Activated T-cell treated with anti-CD3 and anti-CD28 coated beads, Interleukin-2, amount 50 U/mL, for 72 hours (primary cell): ENCODE data around the gene C11orf71. TPM values are rescaled to one million over a fixed set of nuclear protein-coding genes. Genes with fewer than 3 reads are reported as not detected.
A peak's percentile ranks its signal among the peaks of the same experiment; 100 is the strongest.

Source experiments
- ATAC-seq, 2 donors: fragments of 150-1000 bp; cut with Tn5 transposase; replicated peaks in 1 of 2; 2 replicates each; pipeline ENCODE4 v1.10.0; 2021; ENCODE audit warnings: moderate library complexity in 2 of 2, mild to moderate bottlenecking in 1 of 2
- DNase-seq, 2 donors: peaks; one replicate each; pipeline ENCODE4 v3.0.0; 2021 to 2022; ENCODE audit warnings: mixed read lengths in 1 of 2
- H3K27ac Mint-ChIP-seq: one replicate; pipeline ENCODE4 v1.8.0; 2022; ENCODE audit warnings: mild to moderate bottlenecking, moderate library complexity, mixed read lengths
- H3K27me3 Mint-ChIP-seq: one replicate; pipeline ENCODE4 v1.8.0; 2022; ENCODE audit warnings: low read depth, mixed read lengths
- H3K36me3 Mint-ChIP-seq, 2 donors: one replicate each; pipeline ENCODE4 v1.8.0; 2022; ENCODE audit warnings: mixed read lengths in 2 of 2, mild to moderate bottlenecking in 1 of 2; ENCODE audit not compliant: insufficient read depth in 2 of 2
- H3K4me1 Mint-ChIP-seq: one replicate; pipeline ENCODE4 v1.8.0; 2022; ENCODE audit warnings: low read depth, mixed read lengths
- H3K4me3 Mint-ChIP-seq, 2 donors: one replicate each; pipeline ENCODE4 v1.8.0; 2022; ENCODE audit warnings: mild to moderate bottlenecking in 2 of 2, mixed read lengths in 2 of 2, moderate library complexity in 2 of 2
- H3K9me3 Mint-ChIP-seq, 2 donors: one replicate each; pipeline ENCODE4 v1.8.0; 2022; ENCODE audit warnings: mixed read lengths in 2 of 2
- total RNA-seq, 2 donors: library from RNA; stranded (reverse); gene quantifications; one replicate each; pipeline ENCODE4 v1.2.3, GENCODE V29; 2022

C11orf71 gene
- 1 to 10 TPM; 5.9 to 7.1 TPM for total RNA-seq

GRCh38 chr11:114400216-114400914 is at the start of gene C11orf71, which contains the start of gene RBM7:
TSS of gene C11orf71 (minus strand) at chr11:114400511. CDS start at chr11:114400331, 180 bp downstream.
TSS of gene RBM7 (plus strand) at chr11:114400666. CDS start at chr11:114400672, 6 bp downstream.
- peak within 1 kb of the TSS; percentile 91 to 99 for H3K4me3 Mint-ChIP-seq
- ATAC-seq (peak; percentile 95 to 96), DNase-seq (peak; percentile 97 to 98)
- H3K27me3 Mint-ChIP-seq, result no peaks in the 10 kb centered on the region
- peaks cover 59% of the 10 kb centered on the region for H3K4me1 Mint-ChIP-seq
- H3K36me3 Mint-ChIP-seq, result peaks cover 17 to 25% of the 10 kb centered on the region in 2 donors
- H3K9me3 Mint-ChIP-seq, result no peaks in the 10 kb centered on the region
- peak within 1 kb of the TSS; percentile 99 for H3K27ac Mint-ChIP-seq

- no peak for ATAC-seq
- no peaks in the 10 kb centered on the region for H3K9me3 Mint-ChIP-seq
- peaks cover 9% of the 10 kb centered on the region for H3K4me1 Mint-ChIP-seq
- H3K4me3 Mint-ChIP-seq, result no peak overlapping the region
- DNase-seq, result no peak
- no peaks in the 10 kb centered on the region for H3K27me3 Mint-ChIP-seq
- H3K27ac Mint-ChIP-seq, result no peak overlapping the region
- peaks cover 8 to 14% of the 10 kb centered on the region in 2 donors for H3K36me3 Mint-ChIP-seq
These were observed 49.5 kb upstream of the C11orf71 start for GRCh38 chr11:114449845-114450244.

DNA sequence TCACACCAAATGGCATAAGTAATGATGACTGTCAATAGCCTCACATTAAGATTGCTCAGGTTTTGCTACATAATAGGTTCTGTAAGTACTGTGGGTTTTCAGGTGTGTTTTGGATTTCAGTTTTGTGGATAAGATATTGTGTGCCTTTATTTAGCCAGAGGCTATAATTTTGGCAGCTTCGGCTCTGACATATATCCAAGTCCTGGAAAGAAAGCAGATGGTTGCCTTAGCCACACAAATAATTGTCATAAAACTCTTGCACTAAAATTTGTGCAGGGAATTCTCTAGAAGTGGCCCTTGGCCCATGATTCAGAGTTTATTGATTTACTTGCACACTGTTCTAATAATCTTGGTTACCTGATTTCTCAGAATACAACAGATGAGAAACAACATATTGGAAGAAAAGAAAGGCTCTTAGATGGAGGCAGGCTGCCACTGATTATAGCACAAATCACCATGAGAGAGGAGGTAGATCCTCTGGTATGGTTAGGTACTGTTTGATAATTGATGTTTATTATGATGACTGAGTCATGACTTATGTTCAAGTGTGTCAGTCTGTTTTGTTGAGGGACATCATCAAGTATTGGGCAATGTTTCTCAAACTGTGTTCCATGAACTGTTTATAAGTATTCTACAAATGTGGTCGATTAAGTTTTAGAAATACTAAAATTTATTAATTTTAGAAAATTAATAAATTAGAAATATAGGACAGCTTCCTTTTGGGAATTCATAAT is 48.6 kb upstream of the C11orf71 start:
- Mint-ChIP-seq H3K4me1 (peaks cover 9% of the 10 kb centered on the region), H3K36me3 (peaks cover 8 to 14% of the 10 kb centered on the region in 2 donors), H3K27me3 (no peaks in the 10 kb centered on the region), H3K27ac (peak overlapping the region; percentile 67), H3K4me3 (no peak overlapping the region), H3K9me3 (no peaks in the 10 kb centered on the region)
- no peak for DNase-seq
- no peak for ATAC-seq

DNA sequence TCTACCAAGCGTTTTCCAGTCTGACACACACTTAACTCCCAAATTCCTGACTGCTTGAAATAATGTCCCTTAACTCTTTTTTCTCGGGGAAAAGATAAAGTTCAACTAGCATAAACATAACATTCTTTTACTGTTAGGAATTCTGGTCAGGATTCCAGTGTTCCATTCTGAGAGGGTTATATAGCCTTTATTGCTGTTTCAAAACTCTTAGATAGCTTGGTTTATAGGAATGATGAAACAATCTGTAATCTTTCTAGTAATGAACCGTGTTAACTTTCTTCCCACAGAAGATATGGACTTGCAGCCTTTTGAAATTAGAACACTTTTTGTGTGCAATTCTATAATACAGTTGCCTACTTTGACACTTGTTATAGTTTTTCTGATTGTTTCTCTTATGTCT is 47.6 kb upstream of the C11orf71 start:
- DNase-seq (no peak), ATAC-seq (no peak)
- Mint-ChIP-seq H3K27me3 (no peaks in the 10 kb centered on the region), H3K36me3 (peaks cover 8 to 14% of the 10 kb centered on the region in 2 donors), H3K4me3 (no peak overlapping the region), H3K27ac (peak overlapping the region; percentile 63), H3K9me3 (no peaks in the 10 kb centered on the region), H3K4me1 (peaks cover 9% of the 10 kb centered on the region)

DNA sequence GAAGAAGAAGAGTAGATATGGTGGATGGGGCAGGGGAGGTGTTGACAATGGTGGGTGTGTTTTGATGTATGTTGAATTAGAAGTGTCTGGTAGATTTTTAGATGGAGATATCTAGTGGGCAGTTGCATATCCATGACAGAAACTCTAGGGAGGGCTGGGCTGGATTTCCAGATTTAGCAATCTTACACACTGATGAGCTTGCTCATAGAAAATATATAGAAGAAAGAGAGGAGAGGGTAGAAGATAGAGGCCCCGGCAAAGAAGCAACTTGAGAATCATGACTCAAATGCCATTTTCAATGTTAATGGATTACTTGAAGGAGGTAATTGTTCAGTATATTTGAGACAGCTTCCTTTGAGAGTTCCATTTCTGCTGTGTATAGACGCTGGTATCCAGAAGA is 47.1 kb upstream of the C11orf71 start:
- no peak for ATAC-seq
- H3K27me3 Mint-ChIP-seq, result no peaks in the 10 kb centered on the region
- no peak overlapping the region for H3K4me3 Mint-ChIP-seq
- H3K9me3 Mint-ChIP-seq, result no peaks in the 10 kb centered on the region
- H3K4me1 Mint-ChIP-seq, result peaks cover 10% of the 10 kb centered on the region
- peaks cover 8 to 14% of the 10 kb centered on the region in 2 donors for H3K36me3 Mint-ChIP-seq
- peak overlapping the region; percentile 74 for H3K27ac Mint-ChIP-seq
- DNase-seq, result no peak

DNA sequence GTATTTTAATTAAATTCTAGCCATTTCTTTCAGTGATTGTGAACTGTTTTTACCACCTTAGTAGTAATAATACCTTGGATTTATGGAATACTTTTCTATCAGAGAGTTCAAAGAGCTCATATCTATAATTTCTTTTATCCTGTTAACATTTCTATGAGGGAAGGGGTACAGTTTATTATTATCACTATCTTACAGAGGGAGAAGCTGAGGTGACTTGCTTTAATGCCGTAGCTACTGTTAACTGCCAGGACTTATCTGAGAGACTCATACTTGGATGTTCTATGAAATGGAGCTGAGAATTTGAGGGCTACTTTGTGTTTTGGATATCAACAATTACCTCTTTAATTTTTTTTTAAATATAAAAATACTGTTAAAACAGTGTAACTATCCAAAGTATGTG is 42.2 kb upstream of the C11orf71 start:
- H3K4me1 Mint-ChIP-seq, result peaks cover 40% of the 10 kb centered on the region
- H3K36me3 Mint-ChIP-seq, result peaks cover 8 to 15% of the 10 kb centered on the region in 2 donors
- H3K27me3 Mint-ChIP-seq, result no peaks in the 10 kb centered on the region
- H3K27ac Mint-ChIP-seq, result no peak overlapping the region
- H3K9me3 Mint-ChIP-seq, result no peaks in the 10 kb centered on the region
- ATAC-seq, result no peak
- H3K4me3 Mint-ChIP-seq, result no peak overlapping the region
- DNase-seq, result no peak

- Mint-ChIP-seq H3K4me1 (peaks cover 40% of the 10 kb centered on the region), H3K36me3 (peaks cover 6 to 11% of the 10 kb centered on the region in 2 donors), H3K9me3 (no peaks in the 10 kb centered on the region), H3K27ac (no peak overlapping the region), H3K4me3 (peak overlapping the region in 1 of 2 donors; percentile 53), H3K27me3 (no peaks in the 10 kb centered on the region)
- DNase-seq (no peak), ATAC-seq (no peak)
These were observed 41.6 kb upstream of the C11orf71 start for GRCh38 chr11:114441921-114442320.

GRCh38 chr11:114440971-114441763 is 40.9 kb upstream of the C11orf71 start:
- DNase-seq, result no peak
- Mint-ChIP-seq H3K27ac (no peak overlapping the region), H3K36me3 (peaks cover 0 to 6% of the 10 kb centered on the region in 2 donors), H3K27me3 (no peaks in the 10 kb centered on the region), H3K9me3 (no peaks in the 10 kb centered on the region), H3K4me3 (peak overlapping the region; percentile 11 to 53), H3K4me1 (peaks cover 35% of the 10 kb centered on the region)
- ATAC-seq, result no peak

DNA sequence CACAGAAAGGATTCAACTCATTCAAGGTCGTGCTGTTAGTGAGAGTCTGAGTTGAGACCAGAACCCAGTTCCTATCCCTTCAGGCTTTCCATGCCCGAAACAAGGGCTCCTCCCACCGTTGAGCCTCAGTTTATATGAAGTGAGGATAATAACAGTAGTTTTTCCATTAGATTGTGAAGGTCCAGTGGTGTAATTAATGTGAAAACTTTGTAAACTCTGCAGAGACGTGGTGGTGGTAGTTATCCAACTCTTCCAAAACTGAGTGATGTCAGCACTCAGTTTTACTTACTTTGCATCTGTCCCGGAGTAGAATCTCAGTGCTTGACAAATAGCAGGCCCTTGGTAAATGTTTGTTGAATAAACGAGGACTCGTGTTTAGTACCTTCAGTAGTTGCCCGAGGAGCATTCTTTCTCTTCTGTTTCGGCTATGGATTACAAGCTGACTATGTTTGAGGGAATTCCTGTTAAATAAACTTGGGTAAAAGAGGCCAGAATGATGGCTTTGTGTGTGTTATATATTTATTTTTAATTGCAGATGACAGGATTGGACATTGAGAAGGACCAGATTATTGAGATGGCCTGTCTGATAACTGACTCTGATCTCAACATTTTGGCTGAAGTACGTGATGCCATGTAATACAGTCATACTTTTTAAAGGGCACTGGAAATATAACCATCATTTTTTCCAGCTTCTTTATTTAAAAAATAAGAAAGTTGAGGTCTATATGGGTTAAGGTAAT is 40.0 kb upstream of the C11orf71 start:
- Mint-ChIP-seq H3K27ac (peak overlapping the region; percentile 94), H3K9me3 (no peaks in the 10 kb centered on the region), H3K36me3 (peaks cover 0 to 6% of the 10 kb centered on the region in 2 donors), H3K4me1 (peaks cover 35% of the 10 kb centered on the region), H3K4me3 (peak overlapping the region; percentile 92 to 98), H3K27me3 (no peaks in the 10 kb centered on the region)
- DNase-seq (no peak), ATAC-seq (no peak)

DNA sequence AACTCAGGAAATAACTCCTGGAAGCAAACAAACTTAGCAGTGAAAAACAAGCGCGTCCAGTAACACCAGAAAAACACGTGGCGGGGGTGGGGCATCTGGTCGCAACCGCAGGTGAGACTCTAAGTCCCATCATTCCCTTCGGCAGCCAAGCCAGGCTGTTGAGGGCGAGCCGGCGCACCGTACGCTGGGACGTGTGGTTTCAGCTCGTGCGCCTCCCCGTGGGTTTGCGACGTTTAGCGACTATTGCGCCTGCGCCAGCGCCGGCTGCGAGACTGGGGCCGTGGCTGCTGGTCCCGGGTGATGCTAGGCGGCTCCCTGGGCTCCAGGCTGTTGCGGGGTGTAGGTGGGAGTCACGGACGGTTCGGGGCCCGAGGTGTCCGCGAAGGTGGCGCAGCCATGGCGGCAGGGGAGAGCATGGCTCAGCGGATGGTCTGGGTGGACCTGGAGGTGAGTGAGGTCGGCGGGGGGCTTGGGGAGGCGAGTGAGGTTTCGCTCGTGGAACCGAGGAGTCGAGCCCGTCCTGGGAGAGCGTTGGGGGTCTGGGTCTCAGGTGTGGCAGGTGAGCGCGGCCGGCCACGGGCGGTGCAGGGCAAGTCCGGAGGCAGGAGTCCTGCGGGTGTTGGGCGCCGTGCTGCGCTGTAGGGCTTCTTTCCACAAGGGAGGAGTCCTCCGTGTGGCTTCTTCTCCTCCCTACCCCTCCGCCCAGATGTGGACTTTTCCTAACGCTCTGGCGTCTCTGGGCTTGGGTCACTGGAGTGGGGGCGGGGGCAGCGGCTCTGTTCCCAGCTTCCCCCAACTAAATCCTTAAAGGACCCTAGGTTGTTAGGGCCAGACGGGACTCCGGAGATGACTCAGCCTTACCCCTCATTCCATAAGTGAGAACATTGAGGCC is 39.2 kb upstream of the C11orf71 start, which contains the start of gene REXO2:
TSS of gene REXO2 (plus strand) at position 239 of the 892 bp plus-strand sequence. CDS start at position 301, 62 bp downstream.
- DNase-seq (peak; percentile 93 to 94), ATAC-seq (peak; percentile 96)
- H3K36me3 Mint-ChIP-seq, result peaks cover 0 to 6% of the 10 kb centered on the region in 2 donors
- H3K4me1 Mint-ChIP-seq, result peaks cover 35% of the 10 kb centered on the region
- no peaks in the 10 kb centered on the region for H3K9me3 Mint-ChIP-seq
- peak within 1 kb of the TSS; percentile 92 to 98 for H3K4me3 Mint-ChIP-seq
- no peaks in the 10 kb centered on the region for H3K27me3 Mint-ChIP-seq
- peak within 1 kb of the TSS; percentile 94 for H3K27ac Mint-ChIP-seq

GRCh38 chr11:114438303-114438702 is 38.0 kb upstream of the C11orf71 start:
- ATAC-seq, result no peak
- Mint-ChIP-seq H3K9me3 (no peaks in the 10 kb centered on the region), H3K36me3 (peaks cover 0 to 6% of the 10 kb centered on the region in 2 donors), H3K27ac (no peak overlapping the region), H3K4me1 (peaks cover 35% of the 10 kb centered on the region), H3K4me3 (no peak overlapping the region), H3K27me3 (no peaks in the 10 kb centered on the region)
- no peak for DNase-seq
